ENCODE results near the gene LSM5.

DNA sequence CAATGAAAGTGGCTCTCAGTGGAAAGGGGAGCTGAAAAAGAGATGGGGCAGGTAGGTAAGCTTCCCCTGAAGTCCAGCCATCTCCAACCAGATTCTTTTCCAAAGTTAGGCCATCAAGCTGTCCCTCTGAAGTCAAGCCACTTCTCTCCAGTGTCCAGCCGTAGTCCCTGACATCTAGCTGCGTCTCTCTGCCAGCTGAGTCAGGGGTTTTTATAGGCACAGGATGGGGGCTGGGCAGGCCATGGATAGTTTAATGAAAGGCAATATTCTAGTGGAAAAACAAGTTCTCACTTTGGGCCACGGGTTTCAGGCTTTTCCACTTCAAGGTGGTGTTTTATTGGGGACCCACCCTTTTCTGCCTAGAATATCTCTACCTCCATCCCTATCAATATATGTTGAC is 41.9 kb upstream of the LSM5 start:
- no peak for TF ChIP-seq EZH2 (IDR thresholded peaks at IDR 0.05; ENCODE audit: low read depth)
- TF ChIP-seq, protein P1, sequence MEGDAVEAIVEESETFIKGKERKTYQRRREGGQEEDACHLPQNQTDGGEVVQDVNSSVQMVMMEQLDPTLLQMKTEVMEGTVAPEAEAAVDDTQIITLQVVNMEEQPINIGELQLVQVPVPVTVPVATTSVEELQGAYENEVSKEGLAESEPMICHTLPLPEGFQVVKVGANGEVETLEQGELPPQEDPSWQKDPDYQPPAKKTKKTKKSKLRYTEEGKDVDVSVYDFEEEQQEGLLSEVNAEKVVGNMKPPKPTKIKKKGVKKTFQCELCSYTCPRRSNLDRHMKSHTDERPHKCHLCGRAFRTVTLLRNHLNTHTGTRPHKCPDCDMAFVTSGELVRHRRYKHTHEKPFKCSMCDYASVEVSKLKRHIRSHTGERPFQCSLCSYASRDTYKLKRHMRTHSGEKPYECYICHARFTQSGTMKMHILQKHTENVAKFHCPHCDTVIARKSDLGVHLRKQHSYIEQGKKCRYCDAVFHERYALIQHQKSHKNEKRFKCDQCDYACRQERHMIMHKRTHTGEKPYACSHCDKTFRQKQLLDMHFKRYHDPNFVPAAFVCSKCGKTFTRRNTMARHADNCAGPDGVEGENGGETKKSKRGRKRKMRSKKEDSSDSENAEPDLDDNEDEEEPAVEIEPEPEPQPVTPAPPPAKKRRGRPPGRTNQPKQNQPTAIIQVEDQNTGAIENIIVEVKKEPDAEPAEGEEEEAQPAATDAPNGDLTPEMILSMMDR (conservative IDR thresholded peaks at IDR 0.05) = no peak
